GM06990 (cell line): Measurements from ENCODE around the gene KSR2.

Source experiments
- DNase-seq: peaks from one replicate; pipeline ENCODE4 v3.0.0-alpha.2; 2011; ENCODE audit not compliant: insufficient read length; ENCODE audit errors: extremely low read depth
- H3K27me3 ChIP-seq: replicated peaks from 2 replicates; pipeline ENCODE4 v1.6.0; 2011; ENCODE audit warnings: low read length; ENCODE audit not compliant: control insufficient read depth, insufficient read depth
- H3K36me3 ChIP-seq: 2 replicates; pipeline ENCODE4 v1.5.1; 2011; ENCODE audit warnings: low read length; ENCODE audit not compliant: control insufficient read depth, insufficient read depth
- H3K4me3 ChIP-seq: replicated peaks from 2 replicates; pipeline ENCODE4 v1.5.1; 2011; ENCODE audit warnings: low read depth, mild to moderate bottlenecking, control low read depth, low read length
- CTCF ChIP-seq: IDR thresholded peaks from 2 replicates; pipeline ENCODE4 v1.5.1; 2011; ENCODE audit warnings: low read length, control low read depth, mild to moderate bottlenecking, inconsistent platforms; ENCODE audit not compliant: insufficient read depth, poor library complexity, severe bottlenecking

Gene KSR2

GRCh38 chr12:117606024-117606423, 362.8 kb downstream of the KSR2 start:
- DNase-seq = no peak
- H3K4me3 ChIP-seq = no peak overlapping the region
- no peaks in the 10 kb centered on the region for H3K36me3 ChIP-seq
- no peak for TF ChIP-seq CTCF
- H3K27me3 ChIP-seq = no peaks in the 10 kb centered on the region

DNA sequence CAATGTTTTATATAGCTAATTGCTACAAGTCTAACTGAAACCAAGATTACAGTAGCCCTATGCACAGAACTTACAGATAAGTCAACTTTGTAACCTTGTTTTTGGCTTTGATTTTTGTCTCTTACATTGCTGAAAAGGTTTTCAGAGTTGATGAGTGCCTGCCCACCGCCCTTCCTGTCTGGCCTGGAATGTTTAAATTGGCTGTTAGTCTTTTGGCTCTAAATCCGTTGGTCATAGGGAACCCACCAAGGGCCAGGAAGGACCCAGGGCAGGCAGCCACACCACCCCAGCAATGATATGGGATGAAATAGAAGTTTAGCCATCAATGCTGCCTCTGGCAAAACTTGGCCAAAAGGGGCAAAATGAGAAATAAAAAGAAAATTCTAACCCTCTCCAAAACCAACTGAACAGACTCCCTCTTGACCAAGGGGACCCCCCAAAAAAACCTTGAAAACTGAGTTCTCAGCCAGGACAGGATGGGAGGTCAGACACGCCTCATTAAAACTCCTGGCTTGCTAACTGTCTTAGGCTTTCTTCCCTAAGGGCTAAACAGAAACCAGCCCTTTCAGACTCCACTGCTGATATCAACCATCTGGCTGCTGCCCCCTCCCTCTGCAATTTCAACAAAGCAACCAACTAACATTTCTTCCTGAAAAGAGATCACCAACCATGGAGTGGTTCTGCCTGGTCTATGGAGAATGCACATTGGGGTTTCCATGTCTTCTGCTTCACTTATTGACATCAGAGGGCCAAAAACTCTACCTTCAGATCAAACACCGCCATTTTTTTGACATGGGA, 365.3 kb downstream of the KSR2 start:
- no peak for TF ChIP-seq CTCF
- Histone ChIP-seq H3K4me3 (no peak overlapping the region), H3K27me3 (no peaks in the 10 kb centered on the region), H3K36me3 (no peaks in the 10 kb centered on the region)
- DNase-seq = no peak

GRCh38 chr12:117599849-117600248, 368.9 kb downstream of the KSR2 start:
- no peak for DNase-seq
- H3K27me3 ChIP-seq = no peaks in the 10 kb centered on the region

DNA sequence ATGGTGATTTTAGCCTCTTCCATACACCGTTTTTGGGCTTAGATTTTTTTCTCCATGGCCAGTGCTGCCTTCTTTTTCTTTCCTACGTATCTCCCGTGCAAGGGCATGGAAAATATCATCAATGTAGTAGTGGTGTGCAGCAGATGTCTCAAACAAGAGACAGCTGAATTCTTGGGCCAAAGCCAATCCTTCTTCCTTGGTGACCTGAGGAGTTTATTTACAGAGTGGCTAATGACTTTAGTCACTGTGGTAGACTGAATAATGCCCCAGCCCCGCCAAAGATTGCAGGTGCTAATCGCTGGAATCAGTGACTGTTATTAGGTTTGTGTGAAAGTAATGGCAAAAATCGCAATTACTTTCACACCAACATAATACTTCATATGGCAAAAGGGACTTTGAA, 371.8 kb downstream of the KSR2 start:
- H3K27me3 ChIP-seq = no peaks in the 10 kb centered on the region
- no peak for DNase-seq
- H3K36me3 ChIP-seq = no peaks in the 10 kb centered on the region
- TF ChIP-seq CTCF = no peak
- no peak overlapping the region for H3K4me3 ChIP-seq

More at GRCh38 chr12:117599849-117600248, 368.9 kb downstream of the KSR2 start:
- no peak overlapping the region for H3K4me3 ChIP-seq
- no peaks in the 10 kb centered on the region for H3K36me3 ChIP-seq
- TF ChIP-seq CTCF = no peak

DNA sequence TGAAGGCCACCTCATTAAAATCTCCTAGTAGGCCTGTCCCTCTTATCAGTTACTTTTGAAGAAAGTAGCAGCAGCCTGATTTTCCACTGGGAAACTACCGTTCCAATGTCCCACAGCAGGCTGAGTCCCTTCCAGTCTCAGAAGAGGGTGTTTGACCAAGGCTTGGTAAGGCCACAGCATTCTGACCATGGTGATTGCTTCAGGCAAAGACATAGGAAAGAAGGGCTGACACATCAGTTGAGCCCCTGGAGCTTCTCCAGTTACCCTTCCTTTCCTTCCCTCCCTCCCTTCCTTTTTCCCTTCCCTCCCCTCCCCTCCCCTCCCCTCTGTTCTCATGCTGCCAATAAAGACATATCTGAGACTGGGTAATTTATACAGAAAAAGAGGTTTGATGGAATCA, 373.0 kb downstream of the KSR2 start:
- no peak for DNase-seq
- Histone ChIP-seq H3K4me3 (no peak overlapping the region), H3K27me3 (no peaks in the 10 kb centered on the region), H3K36me3 (no peaks in the 10 kb centered on the region)
- no peak for TF ChIP-seq CTCF

GRCh38 chr12:117594481-117594880, 374.3 kb downstream of the KSR2 start:
- H3K36me3 ChIP-seq = no peaks in the 10 kb centered on the region

More at GRCh38 chr12:117594481-117594880, 374.3 kb downstream of the KSR2 start:
- no peak for DNase-seq
- no peak for TF ChIP-seq CTCF
- Histone ChIP-seq H3K27me3 (no peaks in the 10 kb centered on the region), H3K4me3 (no peak overlapping the region)
